Measurements from ENCODE around the gene HOXC12.

HOXC12 gene

DNA sequence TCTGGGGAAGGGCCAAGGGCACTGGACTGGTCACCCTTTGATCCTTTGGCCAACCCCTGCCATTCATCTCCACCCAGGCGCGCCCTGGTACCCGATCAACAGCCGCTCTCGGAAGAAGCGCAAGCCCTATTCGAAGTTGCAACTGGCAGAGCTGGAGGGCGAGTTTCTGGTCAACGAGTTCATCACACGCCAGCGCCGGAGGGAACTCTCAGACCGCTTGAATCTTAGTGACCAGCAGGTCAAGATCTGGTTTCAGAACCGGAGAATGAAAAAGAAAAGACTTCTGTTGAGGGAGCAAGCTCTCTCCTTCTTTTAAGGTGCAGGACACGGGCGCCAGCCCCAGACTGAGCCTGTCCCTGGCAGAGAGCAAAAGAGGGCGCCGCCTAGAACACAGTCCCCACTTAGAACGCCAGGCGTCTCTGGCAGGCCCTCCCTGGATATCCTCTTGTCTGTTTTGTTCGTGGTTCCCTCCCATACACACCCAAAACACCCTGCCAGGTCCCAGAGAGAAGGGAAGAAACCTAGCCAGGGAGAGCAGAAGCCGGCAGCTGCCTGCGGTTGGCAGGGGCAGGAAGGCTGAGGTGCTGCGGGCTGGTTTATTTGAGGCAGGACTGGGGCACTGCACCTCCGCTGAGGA is 1.7 kb downstream of the HOXC12 start:
- DNase-seq (ENCODE audit: low spot score) = no peak

GRCh38 chr12:53956914-53957536 is 2.3 kb downstream of the HOXC12 start:
- no peak for DNase-seq (ENCODE audit: low spot score)

DNA sequence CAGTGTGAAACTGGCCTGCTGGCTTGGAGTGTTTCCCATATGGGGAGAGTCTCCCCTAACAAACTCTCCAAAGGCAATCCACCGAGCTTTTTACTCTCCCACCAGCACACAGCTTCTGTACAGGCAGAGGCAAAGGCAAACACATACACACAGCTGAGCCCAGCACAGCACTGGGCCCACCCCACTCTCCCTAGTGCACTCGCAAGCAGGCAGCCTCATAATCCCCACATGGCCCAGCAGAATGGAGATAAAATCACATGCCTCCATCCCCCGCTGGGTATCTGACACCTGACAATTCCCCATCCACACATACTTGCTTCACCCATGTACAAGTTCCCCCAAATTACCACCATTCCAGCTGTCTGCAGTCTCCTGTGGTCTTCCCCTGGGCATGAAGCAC is 3.4 kb downstream of the HOXC12 start:
- DNase-seq (ENCODE audit: low spot score) = no peak

DNA sequence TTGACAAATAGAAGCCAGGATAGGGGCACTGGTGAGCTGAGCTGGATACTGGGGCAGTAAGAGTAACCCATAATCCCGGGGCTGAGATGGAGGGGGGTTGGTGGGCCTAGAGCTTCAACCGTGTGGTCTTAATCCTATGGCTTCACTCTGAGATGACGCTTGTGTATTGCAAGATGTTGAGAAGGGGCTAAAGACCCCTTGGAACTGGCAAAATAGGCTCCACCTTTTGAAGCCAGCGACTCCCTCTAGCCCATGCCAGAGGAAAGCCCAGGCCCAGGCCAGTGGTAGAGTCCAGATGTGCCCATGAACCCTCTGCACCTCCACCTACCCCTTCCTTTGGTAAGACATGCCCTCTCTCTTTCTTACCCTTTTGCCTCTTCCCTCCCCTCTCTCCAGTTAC is 4.6 kb downstream of the HOXC12 start:
- DNase-seq (ENCODE audit: low spot score) = no peak

DNA sequence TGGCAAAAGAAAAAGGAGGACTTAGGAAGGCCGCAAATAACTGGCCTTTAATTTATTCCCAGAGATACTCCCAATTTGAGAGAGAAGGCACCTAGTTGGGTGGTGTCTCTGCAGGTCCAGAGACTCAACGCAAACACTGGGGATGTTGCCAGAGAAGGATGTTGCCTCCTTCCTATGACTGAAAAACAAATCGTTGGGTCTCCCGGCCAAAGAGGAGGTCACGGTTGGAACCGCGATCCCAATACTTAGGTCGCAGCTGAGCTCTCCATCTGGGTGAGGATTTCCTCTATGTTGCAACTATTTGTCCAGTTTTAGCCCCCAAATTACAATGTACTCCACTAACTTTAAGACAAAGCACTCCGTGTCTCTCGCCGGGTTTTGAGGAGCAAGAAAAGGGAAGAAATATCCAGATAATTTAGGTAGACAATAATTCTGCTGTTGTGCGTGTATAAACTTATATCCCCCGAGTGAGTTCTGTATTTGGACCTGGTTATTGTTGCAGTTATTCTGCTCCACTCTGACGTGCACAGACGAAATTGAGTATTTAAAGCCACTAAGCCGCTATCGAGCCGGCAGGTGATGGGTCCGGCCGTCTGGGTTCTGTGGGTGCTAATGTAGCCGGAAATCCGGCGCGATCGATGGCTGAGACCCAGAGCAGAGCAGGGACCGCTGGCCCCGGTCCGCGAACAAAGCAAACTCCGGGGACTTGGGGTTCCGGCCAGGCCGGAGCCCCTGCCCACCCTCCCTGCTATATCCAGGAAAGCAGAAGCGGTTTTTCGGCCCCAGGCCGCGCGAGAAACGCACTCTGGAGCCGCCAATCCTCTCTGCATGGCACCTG is 5.7 kb downstream of the HOXC12 start:
- no peak for DNase-seq (ENCODE audit: low spot score)

GRCh38 chr12:53961025-53961761 is 6.5 kb downstream of the HOXC12 start:
- no peak for DNase-seq (ENCODE audit: low spot score)

DNA sequence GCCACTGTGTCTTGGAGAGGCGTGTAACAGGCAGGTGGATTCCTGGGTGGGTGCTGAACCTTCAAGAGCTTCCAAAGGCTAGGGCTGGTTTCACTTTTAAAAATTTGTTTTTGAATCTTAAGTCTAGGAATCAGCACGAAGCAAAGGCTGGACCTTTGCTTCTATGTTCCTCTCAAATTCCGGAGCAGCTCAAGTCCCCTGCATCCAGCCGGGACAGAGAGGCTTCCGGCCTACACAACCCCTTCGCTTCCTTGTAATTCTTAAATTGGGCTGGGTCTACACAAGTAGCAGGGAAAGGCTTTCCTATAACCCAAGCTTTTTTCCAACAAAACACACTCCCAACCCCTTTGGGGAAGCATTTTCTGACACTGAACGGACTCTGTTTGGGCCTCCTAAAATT is 8.3 kb downstream of the HOXC12 start:
- DNase-seq (ENCODE audit: low spot score) = no peak

- DNase-seq (ENCODE audit: low spot score) = no peak
Observed at GRCh38 chr12:53963434-53964314, 9.0 kb downstream of the HOXC12 start.

DNA sequence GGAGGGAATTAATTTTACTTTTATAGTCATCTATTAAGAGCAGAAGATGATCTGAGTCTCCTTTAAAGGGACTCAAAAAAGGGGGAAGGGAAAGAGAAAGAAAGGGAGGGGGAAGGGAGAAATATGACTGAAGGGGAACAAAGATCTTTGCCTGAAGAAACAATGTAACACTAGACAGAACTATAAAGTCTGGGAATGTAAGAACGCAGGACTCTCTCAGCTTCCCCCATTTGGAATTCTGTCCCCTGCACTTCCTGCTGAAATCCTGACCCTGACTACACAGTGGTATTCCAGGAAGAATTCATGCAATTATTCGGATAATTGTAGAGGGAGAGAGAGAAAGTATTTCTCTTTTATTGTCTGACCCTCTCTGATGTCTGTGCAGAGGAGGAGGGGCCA is 9.6 kb downstream of the HOXC12 start:
- DNase-seq (ENCODE audit: low spot score) = no peak

- no peak for DNase-seq (ENCODE audit: low spot score)
Observed at GRCh38 chr12:53965281-53966084, 10.8 kb downstream of the HOXC12 start.

DNA sequence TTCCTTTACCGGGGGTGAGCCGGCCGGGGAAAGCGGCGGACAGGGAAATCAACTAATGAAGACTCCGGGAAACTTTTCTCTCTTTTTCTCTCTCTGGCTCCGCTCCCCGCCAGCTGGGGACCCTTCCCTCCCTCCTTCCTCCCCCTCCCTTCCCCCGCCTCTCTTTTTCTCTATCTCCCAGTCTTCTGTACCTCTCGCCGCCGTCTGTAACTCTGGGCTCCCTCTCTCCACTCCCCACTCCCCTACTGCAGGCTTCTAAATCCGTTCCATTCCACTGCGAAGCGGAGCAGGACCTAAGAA is 11.3 kb downstream of the HOXC12 start:
- no peak for DNase-seq (ENCODE audit: low spot score)

- DNase-seq (ENCODE audit: low spot score) = no peak
Observed at GRCh38 chr12:53966385-53967133, 11.9 kb downstream of the HOXC12 start.

- no peak for DNase-seq (ENCODE audit: low spot score)
Observed at GRCh38 chr12:53967421-53967925, 12.8 kb downstream of the HOXC12 start.

- no peak for DNase-seq (ENCODE audit: low spot score)
Observed at GRCh38 chr12:53968214-53969127, 13.8 kb downstream of the HOXC12 start.

GRCh38 chr12:53969588-53970259 is 15.0 kb downstream of the HOXC12 start:
- no peak for DNase-seq (ENCODE audit: low spot score)

- no peak for DNase-seq (ENCODE audit: low spot score)
Observed at GRCh38 chr12:53970451-53970850, 15.7 kb downstream of the HOXC12 start.

DNA sequence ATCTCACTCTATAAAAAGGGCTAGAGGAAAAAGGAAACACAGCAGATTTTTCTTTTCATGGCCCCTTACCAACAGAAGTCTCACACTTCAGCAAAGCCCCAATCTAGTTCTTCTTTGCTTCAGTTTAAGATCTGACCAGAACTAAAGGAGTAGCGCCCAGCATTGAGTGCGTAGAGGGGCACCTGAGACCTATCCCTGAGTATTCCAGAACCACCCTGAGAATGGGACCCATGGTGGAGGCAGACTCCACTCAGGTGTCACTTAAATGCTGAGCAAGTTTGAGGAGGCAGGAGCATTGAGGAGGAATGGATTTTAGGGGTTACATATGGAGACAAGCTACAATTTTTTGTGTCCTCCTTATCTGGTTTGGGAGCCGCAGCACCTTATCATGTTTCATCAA is 16.4 kb downstream of the HOXC12 start:
- DNase-seq (ENCODE audit: low spot score) = no peak

DNA sequence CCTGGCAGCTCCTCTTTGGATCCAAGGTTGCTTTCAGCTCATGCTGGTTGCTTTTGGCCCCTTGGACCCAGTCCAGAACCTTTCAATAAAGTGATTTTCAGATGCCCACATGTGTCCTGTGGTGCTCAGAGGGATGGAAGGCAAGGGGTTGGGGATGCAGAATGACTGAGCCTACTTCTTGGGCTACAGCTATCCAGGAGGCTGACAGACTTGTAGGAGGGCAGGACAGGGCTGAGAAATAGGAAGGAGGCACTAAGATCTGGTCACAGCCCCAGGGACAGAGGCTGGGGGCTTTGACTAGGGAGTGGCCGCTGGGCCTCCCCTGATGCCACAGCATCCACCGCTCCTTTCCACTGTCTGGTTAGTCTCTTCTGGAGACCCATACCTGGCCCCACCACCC is 17.0 kb downstream of the HOXC12 start:
- no peak for DNase-seq (ENCODE audit: low spot score)

Measured in COLO829 (cell line).